ENCODE results near the gene PLIN3.

GRCh38 chr19:4916292-4917082, 49.0 kb upstream of the PLIN3 start:
- TF ChIP-seq CTCF (conservative IDR thresholded peaks at IDR 0.05; ENCODE audit: low read depth in 2 of 2) (no peak), NANOG (IDR thresholded peaks at IDR 0.05; ENCODE audit: borderline replicate concordance) (no peak), REST (IDR thresholded peaks at IDR 0.05; ENCODE audit: unreplicated experiment) (no peak), ETS1 (IDR thresholded peaks at IDR 0.05) (no peak), POLR2AphosphoS5 (IDR thresholded peaks at IDR 0.05; ENCODE audit: low read depth) (no peak), EZH2 (IDR thresholded peaks at IDR 0.05; ENCODE audit: low read depth, unreplicated experiment) (no peak), EZH2phosphoT487 (IDR thresholded peaks at IDR 0.05; ENCODE audit: unreplicated experiment) (no peak), JUNB (IDR thresholded peaks at IDR 0.05; ENCODE audit: unreplicated experiment) (no peak), CREB1 (CRISPR knock-in tag; IDR thresholded peaks at IDR 0.05; ENCODE audit: low read depth) (no peak), ZNF462 (CRISPR knock-in tag; IDR thresholded peaks at IDR 0.05) (no peak), ZNF331 (CRISPR knock-in tag; IDR thresholded peaks at IDR 0.05; ENCODE audit: low read depth) (no peak), ZNF114 (CRISPR knock-in tag; IDR thresholded peaks at IDR 0.05) (no peak)

All from GM23338 (cell line).